NCI-H1436 (cell line): ENCODE data around the gene CFAP20.

Experiments
- DNase-seq: peaks from one replicate; lab custom pipeline; 2025; lab: John Stamatoyannopoulos, UW

The CFAP20 gene

DNA sequence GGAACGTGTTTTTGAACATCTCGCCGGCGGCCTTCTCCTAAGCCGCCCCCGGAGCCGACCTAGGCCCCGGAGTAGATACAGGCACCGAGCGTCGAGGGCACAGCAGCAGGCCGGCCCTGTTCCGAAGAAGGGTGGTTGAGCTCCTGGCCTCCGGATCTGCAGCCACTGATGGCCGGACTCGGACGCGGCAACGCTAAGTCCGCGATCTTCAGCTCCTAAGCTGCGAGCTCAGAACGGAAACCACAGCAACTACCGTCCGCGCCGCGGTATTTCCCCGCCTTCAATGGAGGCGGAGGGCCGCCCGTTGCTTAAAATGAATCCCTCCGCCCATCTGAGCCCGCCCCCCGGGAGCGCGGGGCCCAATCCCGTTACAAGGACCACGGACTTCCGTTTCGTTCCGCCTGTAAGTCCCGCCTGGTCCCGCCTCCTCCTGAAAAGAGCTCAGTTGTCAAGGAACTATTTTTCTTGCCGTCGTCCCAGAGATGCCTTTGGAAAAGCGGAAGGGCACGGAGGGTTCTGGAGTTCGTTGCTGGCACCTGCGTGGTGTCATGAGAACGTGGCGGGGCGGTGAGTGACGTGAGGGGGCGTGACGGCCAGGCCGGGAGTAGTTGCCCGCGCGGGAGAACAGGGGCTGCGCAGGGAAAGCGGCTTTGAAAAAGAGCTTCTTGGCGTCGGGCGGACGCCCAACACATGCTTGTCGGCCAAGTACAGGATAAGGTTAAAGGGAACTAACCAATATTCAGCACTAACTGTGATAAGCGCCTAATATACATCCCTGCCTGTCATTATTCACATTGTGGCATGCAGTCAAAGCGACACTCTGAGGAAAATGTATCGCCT is at the start of gene CFAP20:
TSS of gene CFAP20 (minus strand) at position 285 of the 840 bp plus-strand sequence. CDS start at position 19, 266 bp downstream.
- DNase-seq, result peak; percentile 99

DNA sequence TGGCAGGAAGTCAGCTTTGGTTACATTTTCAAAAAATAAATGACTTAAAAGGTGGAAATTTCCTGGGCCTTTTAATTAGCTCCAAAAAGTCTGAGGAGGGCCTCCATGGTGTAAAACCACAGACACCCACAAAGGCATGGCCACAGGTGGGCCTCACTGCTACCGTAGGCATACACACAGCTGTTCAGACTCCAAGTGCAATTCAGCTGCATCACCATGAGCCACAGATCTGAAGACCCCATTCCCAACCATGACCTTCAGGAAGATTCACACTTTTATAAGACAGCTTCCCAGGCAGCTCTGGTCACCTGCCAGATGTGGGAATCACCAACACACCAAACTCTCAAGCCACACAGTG is 48.2 kb upstream of the CFAP20 start:
- no peak for DNase-seq

DNA sequence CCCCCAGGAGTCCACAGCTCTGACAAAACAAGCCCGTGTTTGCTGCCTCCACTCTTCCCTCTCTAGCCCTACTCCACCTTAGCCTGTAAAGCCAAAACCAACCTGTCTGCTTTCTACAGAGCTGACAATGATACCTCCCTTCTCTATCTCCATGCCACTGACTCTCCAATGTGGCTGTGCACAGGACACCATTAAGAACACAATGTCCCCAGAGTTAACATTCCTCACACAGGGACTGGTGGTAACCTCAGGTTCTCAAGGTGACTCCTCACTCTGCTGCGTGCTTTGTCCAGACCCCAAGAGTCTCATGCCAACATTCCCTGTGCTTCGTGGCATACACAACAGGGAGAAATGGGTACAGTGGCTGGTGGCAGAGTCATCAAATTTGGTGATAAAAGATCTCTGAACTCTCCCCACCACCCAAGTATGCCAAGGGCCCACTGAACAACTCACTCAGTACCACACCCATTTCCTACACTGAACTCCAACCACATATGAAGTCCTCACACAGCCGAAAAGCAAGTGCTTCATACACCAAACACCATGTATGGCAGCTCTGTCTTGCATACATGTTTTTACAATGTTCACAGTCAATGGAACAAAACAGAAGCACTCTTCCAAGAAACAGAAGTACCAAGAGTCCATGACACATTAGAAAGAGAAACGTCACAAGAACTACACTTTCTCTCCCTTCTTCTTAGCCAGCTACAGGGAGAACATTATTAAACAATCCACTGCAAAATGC is 47.6 kb upstream of the CFAP20 start:
- DNase-seq, result no peak

DNA sequence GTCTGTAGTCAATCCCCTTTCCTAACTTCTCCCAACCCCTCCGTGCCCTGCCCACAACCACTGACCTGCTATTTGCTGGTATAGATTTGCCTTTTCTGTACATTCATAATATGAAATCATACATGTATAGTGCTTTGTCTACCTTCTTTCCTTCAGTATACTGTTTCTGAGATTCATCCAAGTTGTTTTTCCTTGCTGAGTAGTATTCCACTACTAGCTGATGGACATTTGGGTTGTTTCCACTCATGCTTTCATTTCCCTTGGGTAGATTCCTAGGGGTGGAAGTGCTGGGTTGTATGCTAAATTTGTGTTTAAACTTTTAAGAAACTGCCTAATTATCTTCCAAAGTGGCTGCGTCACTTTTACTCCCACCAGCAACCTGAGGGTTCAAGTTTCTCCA is 41.0 kb upstream of the CFAP20 start:
- DNase-seq, result no peak

DNA sequence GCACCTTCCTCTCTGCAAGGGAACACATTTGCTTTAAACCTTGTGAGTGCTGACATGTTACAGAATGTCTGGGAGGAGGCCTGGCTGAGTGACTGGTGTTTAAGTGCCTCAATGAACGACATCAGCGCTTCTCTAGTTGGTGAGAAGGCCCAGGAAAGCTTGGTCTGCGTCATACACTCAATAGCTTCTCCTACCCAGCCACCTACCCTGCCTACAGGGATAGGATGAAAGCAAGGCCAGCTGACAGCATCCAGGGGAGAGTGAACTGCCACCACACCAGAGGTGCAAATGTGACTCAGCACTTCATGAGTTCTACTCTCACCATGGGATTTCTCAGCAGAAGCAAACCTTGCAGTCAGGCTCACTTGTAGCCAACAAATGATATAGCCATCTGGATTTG is 31.7 kb upstream of the CFAP20 start:
- DNase-seq, result no peak

DNA sequence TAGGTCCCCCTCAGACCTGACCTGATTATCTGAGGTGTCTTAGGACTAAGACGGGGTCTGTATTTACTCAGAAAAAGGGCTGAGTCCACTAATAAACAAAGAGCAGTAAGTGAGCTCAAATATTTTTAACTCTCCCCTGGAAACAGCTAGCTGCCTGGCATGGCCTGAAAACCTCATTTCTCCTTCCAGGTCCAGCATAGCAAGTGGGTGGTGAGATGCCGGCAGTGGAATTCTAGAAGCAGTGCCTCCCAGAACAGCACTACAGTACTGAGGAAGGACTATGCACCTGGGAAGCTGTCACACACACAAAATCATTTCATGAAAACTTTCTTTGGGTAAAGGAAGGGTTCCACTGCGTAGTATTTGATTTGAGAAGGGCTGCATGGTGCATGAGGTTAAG is 29.5 kb upstream of the CFAP20 start:
- no peak for DNase-seq

DNA sequence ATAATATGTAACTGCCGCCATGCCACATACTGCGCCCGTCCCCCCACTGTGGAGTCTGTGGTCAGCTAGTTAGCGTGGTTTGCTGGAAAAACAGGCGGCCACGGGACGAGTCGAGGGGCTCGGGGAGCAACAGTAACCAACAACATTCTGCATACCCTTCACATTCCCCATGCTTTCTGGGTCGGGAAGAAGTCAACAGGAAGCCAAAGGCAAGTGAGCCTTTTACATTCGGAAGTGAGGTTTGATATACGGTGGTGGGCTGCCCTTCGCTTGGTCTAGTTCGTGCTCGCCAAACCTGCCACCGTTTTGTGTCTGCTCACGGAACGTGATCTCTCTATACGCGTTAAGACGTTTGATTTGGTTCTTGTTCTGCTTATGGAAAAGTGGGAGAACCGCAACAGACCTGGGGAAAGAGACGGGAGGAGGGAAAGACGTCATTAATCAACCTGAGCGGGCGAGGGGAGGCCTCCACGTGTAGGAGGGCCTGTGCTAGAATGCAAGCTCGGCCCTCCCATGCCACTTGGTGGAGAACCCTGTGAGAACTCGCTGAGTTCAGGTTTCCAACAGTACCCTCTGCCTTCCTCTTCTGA is 28.9 kb upstream of the CFAP20 start:
- DNase-seq, result no peak

DNA sequence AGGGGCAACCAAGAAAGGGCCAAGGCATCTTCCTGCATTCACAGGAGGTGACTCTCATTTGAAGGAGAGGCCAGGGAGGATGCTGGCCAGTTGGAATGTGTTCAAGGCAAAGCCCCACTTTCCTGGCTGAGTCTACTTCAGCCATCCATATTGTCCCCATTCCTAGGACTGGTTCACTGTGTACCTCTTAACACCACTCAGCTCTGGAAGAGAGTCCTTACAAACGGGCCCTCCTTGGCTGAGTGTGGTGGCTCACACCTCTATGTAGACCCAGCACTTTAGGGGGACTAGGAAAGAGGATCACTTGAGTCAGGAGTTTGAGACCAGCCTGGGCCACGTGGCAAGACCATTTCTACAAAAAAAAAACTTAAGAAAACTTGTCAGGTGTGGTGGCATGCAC is 28.1 kb upstream of the CFAP20 start:
- DNase-seq, result no peak

DNA sequence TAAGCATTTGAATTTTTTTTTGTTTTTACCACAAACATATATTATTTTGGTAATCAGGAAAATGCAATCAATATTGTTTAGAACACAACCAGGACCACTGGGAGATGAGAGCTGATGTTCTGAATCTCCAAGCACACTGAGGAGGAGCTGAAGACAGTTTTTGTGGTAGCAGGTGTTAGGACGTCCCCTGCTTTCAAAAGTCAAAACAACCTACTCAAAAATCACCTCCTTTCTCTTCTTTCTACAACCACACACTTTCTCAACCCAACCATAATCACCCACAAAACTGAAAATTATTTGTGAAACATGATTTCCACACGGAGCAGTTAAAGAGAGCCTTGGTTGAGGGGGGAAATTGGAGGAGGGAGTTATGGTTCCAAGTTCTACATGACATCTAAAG is 26.7 kb upstream of the CFAP20 start:
- no peak for DNase-seq

DNA sequence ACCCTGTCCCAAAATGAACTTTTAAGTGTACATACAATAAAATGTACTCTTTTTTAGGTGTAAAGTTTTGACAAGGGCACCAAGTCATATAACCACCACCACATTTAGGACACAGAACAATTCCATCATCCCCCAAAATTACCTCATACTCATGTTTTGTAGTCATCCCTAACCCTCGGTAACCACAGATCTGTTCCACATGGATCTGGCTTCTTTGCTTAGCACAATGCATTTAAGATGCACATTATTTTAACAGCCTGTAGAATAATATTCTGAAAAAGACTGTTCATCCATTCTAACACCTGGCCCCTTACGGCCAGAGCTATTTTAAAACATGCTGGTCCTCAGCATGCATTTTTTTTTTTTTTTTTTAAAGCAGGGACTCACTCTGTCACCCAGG is 25.2 kb upstream of the CFAP20 start:
- no peak for DNase-seq

DNA sequence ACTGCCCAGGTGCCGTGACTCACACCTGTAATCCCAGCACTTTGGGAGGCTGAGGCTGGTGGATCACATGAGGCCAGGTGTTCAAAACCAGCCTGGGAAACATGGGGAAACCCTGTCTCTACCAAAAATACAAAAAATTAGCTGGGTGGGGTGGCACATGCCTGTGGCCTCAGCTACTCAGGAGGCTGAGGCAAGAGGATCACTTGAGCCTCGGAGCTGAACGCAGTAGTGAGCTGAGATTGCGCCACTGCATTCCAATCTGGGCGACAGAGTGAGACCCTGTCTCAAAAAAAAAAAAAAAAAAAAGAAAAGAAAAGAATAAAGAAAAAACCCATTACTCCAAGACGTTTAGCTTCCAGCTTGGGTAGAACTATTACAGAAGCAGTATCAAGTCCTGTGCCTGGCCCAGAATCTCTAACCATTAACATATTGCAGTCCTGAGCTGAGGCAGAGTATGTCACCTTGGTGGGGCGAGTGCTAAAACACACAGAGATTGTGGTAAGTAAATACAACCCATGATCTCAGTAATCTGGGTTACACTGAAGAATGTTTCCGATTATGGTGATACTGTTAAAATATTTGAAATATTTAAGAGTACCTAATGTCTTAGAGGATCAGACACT is 23.2 kb upstream of the CFAP20 start:
- no peak for DNase-seq

DNA sequence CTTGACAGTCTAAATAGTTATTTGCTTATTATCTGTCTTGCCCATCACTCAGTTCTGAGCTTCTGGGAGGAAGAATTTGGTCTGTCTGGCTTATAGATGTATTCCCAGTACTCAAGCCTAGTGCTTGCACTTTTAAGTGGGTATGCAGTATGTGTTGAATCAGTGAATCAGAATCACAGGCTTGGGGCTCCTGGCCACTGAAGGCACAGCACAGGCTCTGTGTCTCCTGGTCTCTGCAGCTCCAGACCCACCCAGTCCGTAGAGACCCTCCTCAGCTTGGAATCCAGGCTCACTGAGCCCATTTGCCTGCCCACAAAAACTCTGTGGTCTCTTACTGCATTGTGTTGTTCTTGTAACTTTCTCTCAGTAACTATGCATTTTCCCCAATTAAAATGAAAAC is 19.3 kb upstream of the CFAP20 start:
- no peak for DNase-seq

DNA sequence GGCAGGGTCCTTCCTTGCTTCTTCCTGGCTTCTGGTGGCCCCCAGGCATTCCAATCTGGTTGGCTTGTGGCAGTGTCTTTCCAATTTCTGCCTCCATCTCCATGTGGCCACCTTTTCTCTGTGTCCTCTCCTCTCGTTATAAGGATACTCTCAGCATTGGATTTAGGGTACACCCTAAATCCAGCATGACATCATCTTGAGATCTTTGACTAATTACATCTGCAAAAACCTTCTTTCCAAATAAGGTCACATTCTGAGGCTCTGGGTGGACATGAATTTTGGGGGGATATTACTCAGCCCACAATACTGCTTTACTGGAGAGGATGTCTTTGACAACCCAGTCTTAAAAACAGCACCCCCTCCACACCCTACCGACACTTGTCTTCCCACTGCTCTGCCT is 18.9 kb upstream of the CFAP20 start:
- no peak for DNase-seq

DNA sequence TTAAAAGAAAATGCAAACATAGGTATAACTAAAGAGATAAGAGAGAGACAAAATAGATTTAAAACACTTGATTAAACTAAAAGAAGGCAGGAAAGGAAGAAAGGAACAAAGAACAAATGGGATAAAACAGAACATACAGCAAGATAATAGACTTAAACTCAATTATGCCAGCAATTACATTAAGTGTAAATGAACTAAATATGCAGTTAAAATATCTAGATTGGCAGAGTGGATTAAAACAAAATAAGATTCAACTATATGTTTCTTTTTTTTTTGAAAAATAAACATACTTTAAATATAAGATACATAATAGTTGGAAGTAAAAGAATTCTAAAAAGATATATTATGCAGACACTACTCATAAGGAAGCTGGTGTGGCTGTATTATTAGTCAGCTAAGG is 9.7 kb upstream of the CFAP20 start:
- no peak for DNase-seq

DNA sequence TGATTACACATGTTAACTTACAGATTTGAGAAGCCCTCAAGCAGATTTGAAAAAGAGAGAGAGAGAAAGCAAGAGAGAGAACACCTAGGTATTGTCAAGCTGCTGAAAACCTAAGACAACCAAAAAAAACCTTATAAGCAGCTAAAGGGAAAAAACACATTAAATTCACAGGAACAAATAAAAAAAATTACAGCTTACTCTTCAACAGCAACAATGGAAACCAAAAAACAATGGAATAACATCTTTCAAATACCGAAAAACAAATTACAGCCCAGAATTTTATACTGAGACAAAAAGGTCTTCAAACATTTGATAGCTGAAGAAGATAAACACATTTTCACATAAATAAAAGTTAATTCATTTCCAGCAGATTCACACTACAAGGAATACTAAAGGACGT is 8.4 kb upstream of the CFAP20 start:
- no peak for DNase-seq

DNA sequence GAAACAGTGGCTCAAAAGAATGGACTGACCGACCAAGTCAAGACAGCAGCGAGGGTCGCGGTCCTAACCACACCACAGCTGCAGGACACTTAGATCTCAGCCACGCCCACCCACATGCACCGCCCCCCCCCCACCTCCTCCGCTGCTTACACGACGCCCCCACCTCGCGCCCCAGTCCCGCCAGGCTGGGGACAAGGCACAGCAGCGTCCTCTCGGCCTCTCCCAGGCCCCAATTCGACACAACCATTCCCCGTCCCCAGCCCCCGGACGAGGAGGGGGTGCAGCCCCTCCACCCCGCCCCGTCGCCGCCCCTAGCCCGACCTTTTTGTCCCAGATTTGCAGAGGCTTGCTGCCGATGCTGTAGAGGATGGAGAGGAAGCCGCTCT is 477 bp downstream of the CFAP20 start:
- DNase-seq, result no peak

DNA sequence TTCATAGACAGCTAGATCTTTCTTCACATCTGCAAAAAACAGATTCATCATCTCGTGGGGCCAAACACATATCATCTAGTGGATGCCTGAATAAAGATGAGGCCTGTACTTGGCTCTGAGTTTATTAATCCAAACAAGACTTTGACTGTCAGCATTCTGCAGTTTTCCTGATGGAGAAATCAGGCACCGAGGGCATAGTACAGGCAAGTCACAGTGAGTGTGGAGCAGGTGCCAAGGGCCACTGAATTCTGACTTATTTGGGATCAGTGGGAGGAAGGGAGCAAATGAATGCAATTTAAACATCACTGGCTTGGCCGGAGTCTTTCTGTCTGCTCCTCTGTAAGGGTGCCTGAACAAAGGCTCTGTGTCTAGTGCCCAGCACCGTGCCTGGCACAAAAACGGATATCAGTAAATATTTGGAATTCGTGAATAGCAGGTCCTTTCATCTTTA is 975 bp downstream of the CFAP20 start:
- no peak for DNase-seq

DNA sequence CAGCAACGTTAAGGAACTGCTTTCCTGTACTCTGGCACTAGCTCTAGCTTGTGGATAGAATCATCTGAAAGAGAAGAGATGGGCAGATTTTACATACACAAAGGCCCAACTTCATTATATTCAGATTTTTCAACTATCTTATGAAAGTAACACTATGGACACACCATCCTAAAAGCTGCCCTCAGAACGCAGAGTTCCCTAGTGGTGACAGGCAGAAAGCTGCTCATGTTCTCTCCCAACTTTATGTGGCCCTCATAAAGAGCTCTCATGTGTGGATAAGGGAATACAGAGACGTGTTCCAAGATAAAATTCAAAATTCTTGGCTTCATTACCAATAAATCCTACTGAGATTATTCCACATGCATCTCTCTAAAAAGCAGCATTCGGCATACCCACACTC is 1.5 kb downstream of the CFAP20 start:
- DNase-seq, result no peak

DNA sequence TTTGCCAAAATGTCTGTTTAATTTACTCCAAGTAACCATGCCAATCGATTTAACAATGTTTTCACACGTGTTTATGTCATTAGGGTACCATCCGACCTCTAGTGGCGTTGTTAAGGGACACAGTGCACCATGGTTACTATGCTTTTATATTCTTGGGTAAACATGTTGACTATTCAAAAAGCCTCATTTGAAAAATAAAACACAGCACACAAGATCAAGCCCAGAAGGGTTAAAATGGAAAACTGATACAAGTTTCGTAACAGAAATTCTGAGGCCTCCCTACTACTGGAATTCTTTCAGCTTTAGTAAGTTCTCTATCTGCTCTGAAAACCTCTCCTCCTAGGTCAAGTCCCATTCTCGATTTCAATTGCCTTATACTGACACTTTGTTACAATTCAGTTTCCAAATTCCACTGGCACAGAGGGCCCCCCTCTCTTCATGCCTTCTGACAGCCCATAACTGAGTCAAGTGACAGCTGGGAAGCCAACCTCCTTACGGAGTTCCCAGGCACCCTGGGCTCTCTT is 2.1 kb downstream of the CFAP20 start:
- DNase-seq, result no peak

DNA sequence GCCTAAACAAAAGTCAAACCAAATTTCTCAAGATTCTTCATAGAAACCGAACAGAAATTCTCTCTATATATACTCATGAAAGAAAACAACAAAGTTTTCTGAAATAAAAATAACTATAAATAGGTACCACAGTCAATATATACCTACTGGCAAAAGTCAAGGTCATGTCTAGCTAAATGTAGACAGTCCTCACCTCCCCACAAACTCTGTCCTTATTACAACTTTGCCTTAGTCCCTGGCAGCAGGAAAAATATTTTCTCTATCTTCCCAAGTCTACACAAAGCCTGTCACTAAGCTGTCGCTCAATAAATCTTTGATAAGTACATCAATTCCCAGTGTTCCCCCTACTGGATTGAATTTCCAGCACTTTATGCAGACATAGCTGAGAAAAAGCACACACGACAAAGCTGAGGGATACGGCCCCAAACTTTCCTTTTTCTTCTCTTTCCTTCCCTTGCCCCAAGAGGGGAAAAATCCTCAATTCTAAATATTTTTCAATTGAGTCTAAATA is 2.7 kb downstream of the CFAP20 start:
- DNase-seq, result no peak

DNA sequence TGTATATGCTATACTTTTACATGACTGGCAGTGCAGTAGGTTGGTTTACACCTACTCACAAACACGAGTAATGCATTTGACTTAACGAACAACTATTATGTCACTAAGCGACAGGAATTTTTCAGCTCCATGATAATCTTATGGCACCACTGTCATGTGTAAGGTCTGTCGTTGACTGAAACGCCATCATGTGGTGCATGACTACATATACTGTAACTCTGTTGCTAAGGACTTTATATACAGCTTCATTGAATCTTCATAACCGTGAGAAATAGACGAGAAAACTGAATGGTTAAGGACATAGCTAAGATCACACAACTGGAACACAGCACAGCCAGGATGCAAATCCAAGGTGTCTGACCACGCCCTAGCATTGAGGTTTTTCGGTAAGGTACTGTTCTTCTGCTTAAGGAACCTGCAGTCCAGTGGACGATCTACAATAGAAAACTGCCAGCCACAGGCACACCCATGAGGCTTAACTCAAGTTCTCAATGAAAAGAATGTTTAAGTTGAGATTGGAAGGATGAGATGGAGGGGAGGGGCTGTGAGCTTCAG is 3.3 kb downstream of the CFAP20 start:
- no peak for DNase-seq

DNA sequence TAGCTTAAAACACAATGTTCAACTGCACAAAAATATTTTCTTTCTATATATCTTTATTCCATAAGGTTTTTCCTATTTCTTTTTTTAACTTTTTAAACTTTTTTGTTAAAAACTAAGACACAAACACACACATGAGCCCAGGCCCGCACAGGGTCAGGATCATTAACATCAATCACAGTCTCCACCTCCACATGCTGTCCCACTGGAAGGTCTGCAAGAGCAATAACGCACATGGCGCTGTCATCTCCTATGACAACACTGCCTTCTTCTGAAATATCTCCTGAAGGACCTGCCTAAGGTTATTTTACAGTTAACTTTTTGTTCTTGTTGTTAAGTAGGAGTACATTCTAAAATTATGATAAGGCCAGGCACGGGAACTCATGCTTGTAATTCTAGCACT is 4.1 kb downstream of the CFAP20 start:
- no peak for DNase-seq
